ENCODE data around the gene LMBR1L. TPM values are rescaled to one million over a fixed set of nuclear protein-coding genes. Genes with fewer than 3 reads are reported as not detected.
A peak's percentile ranks its signal among the peaks of the same experiment; 100 is the strongest.

The LMBR1L gene, protein sequence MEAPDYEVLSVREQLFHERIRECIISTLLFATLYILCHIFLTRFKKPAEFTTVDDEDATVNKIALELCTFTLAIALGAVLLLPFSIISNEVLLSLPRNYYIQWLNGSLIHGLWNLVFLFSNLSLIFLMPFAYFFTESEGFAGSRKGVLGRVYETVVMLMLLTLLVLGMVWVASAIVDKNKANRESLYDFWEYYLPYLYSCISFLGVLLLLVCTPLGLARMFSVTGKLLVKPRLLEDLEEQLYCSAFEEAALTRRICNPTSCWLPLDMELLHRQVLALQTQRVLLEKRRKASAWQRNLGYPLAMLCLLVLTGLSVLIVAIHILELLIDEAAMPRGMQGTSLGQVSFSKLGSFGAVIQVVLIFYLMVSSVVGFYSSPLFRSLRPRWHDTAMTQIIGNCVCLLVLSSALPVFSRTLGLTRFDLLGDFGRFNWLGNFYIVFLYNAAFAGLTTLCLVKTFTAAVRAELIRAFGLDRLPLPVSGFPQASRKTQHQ
- total RNA-seq (2016; rRNA removed; fragmentation: Illumina TruSeq; extraction: Trizol) (7.3 and 12.2 TPM in 2 replicates), polyA plus RNA-seq (2011; rRNA removed) (65.9 and 79.6 TPM in 2 replicates), polyA minus RNA-seq (2011; rRNA and poly(A)+ RNA removed; ENCODE audit: low replicate concordance) (29.1 and 80.1 TPM in 2 replicates), Bru-seq, nascent RNA (percentile 57 among the genes with signal in this experiment), BruChase-seq, experiment 1, labeled RNA remaining after a 6-hour chase (percentile 66 among the genes with signal in this experiment), BruChase-seq, experiment 2, labeled RNA remaining after a 2-hour chase (percentile 67 among the genes with signal in this experiment)
- total RNA-seq (2016; cell fraction: cytosol; rRNA removed; fragmentation: Illumina TruSeq; extraction: Trizol; ENCODE audit: low read depth), result 9.1 and 9.7 TPM in 2 replicates
- total RNA-seq (2016; cell fraction: insoluble cytoplasmic fraction; rRNA removed; fragmentation: Illumina TruSeq; extraction: Trizol), result 5.5 and 14.0 TPM in 2 replicates
- total RNA-seq (2016; cell fraction: membrane; rRNA removed; fragmentation: Illumina TruSeq; extraction: Trizol), result 8.8 and 9.7 TPM in 2 replicates
- 21.8 and 27.5 TPM in 2 replicates for total RNA-seq (2016; cell fraction: nucleus; rRNA removed; fragmentation: Illumina TruSeq; extraction: Trizol)
- 25.4 and 26.4 TPM in 2 replicates for polyA plus RNA-seq (2011; cell fraction: cytosol; rRNA removed)
- polyA plus RNA-seq (2011; cell fraction: nucleus; rRNA removed), result 362 and 407 TPM in 2 replicates
- polyA plus RNA-seq (2012), result 51.5 and 57.5 TPM in 2 replicates
- polyA plus RNA-seq (2016; cell fraction: cytosol; fragmentation: Illumina TruSeq; extraction: Trizol; ENCODE audit: low read depth), result 2.1 and 2.4 TPM in 2 replicates
- 4.7 TPM in 2 replicates for polyA plus RNA-seq (2016; cell fraction: insoluble cytoplasmic fraction; fragmentation: Illumina TruSeq; extraction: Trizol; ENCODE audit: low read depth)
- polyA plus RNA-seq (2016; cell fraction: membrane; fragmentation: Illumina TruSeq; extraction: Trizol; ENCODE audit: low read depth), result 5.1 and 8.4 TPM in 2 replicates
- polyA plus RNA-seq (2016; cell fraction: nucleus; fragmentation: Illumina TruSeq; extraction: Trizol; ENCODE audit: insufficient read depth, low read depth), result 41.9 and 51.4 TPM in 2 replicates
- 14.6 and 15.4 TPM in 2 replicates for polyA minus RNA-seq (2011; cell fraction: cytosol; rRNA and poly(A)+ RNA removed)
- 87.2 and 109 TPM in 2 replicates for polyA minus RNA-seq (2011; cell fraction: nucleus; rRNA and poly(A)+ RNA removed)
- long read RNA-seq, experiment 1, partial matches to known transcripts, result 0 of 4 reads
- long read RNA-seq, experiment 1, other reads (novel, unspliced or antisense), result 3 of 4 reads
- long read RNA-seq, experiment 2, transcript LMBR1L-201 (17 exons, 2,934 nt), result major isoform, 6 of 27 reads
- long read RNA-seq, experiment 2, partial matches to known transcripts, result 6 of 27 reads
- long read RNA-seq, experiment 2, other reads (novel, unspliced or antisense), result 13 of 27 reads

DNA sequence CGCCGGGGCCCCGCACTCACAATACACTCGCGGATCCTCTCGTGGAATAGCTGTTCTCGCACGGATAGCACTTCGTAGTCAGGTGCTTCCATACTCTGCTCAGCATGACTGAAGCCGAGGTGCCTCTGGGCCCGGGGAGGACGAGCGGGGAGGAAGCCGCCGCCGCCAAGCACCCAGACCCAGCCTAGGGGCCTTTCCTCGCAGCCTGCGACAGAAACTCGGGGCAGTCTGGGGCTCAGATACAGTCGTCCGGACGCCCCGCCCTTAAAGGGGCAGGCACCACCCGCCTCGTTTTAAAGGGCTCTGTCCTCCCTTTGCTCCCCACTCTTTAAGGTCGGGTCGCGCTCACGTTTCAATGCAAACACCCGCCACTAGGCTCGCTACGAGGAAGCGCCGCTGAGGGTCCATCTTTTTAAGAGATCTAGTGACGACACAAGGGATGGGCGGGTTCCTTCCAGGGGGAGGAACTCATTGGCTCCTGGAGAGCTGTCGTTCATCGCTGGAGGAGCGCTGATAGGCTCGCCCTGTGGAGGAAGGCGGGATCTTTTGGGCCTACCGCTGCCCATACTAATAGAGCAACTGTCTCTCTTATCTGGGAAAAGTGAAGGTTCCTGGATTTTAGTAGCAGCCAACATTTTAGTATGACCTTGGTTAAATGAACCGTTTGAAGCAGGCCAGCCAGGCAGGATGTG, at the start of gene LMBR1L:
Gene LMBR1L, minus strand, starts transcription at position 384 of the 692 bp plus-strand sequence. Its CDS starts 292 bp downstream, at position 92.
- H3K9me3 ChIP-seq (ENCODE audit: low read length), result no peaks in the 10 kb centered on the region
- peak within 1 kb of the TSS; percentile 75 to 95 (median 87) for H3K4me3 ChIP-seq (replicated peaks in 1 of 3; ENCODE audit: insufficient read depth in 1 of 3, low read depth in 2 of 3, low read length in 3 of 3)
- no TSS peak for BruUV-seq (replicated peaks)
- 3% methylated on average over 17 of the region's 43 CpGs for WGBS (ENCODE audit: low lambda C conversion rate)
- FAIRE-seq (peak; percentile 99), DNase-seq (ENCODE audit: low spot score) (peak; percentile 97), ATAC-seq (peak; percentile 98)
- in situ Hi-C loops (cut with HindIII; ENCODE audit: extremely low pct_ligation_motif_present, low pct_unique_long_range_greater_than_20kb), result no loop called here
- H2AFZ ChIP-seq (ENCODE audit: low read length), result peak within 1 kb of the TSS; percentile 87
- ChIA-PET CTCF (ENCODE audit: low intra/inter-chr PET ratio, low total read pairs) (interaction anchor here (1.0 to 1.3 kb wide), 2 partner anchors 11 to 23 kb away, joined by 3 read pairs; no protein-coding TSS in a partner anchor), POLR2A (interaction anchor here (0.8 to 3.8 kb wide), 10 partner anchors 9 to 124 kb away, joined by 3 to 57 read pairs (median 4); partner anchors contain the start of genes DHH, RHEBL1 and TUBA1B)
- H3K27me3 ChIP-seq (ENCODE audit: control insufficient read depth in 1 of 2, insufficient read depth in 2 of 2, low read length in 2 of 2), result no peaks in the 10 kb centered on the region; a peak in 1 of 5 replicates
- peak within 1 kb of the TSS; percentile 75 for H3K9ac ChIP-seq (ENCODE audit: insufficient read depth, low read depth, low read length)
- intact Hi-C loops (cut with micrococcal nuclease; ENCODE audit: unreplicated experiment), result no loop called here
- peak within 1 kb of the TSS; percentile 91 for H3K4me2 ChIP-seq (ENCODE audit: low read depth, low read length)
- H3K79me2 ChIP-seq (ENCODE audit: insufficient read depth, low read length), result peaks cover 15% of the 10 kb centered on the region
- H3K4me1 ChIP-seq (ENCODE audit: insufficient read depth, low read length), result peaks cover 21% of the 10 kb centered on the region
- 0 out of 2 replicates have a peak, but pooled peaks cover 9% of the 10 kb centered on the region for H4K20me1 ChIP-seq (ENCODE audit: insufficient read depth, low read length)
- peaks cover under 1 to 6% of the 10 kb centered on the region in 2 experiments; a peak in 2 of 5 replicates for H3K36me3 ChIP-seq (replicated peaks in 1 of 2; ENCODE audit: control insufficient read depth in 1 of 2, insufficient read depth in 2 of 2, low read length in 2 of 2)
- peak within 1 kb of the TSS; percentile 58 for H3K27ac ChIP-seq (ENCODE audit: extremely low read length, insufficient read depth, low read length)
- TF ChIP-seq GABPB1 (CRISPR knock-in tag; IDR thresholded peaks at IDR 0.05), result peak; percentile 61
- peak; percentile 20; the same call in 1 of the 2 replicates for TF ChIP-seq ZNF614 (CRISPR knock-in tag; IDR thresholded peaks at IDR 0.05; ENCODE audit: borderline replicate concordance)
- TF ChIP-seq, protein P1, sequence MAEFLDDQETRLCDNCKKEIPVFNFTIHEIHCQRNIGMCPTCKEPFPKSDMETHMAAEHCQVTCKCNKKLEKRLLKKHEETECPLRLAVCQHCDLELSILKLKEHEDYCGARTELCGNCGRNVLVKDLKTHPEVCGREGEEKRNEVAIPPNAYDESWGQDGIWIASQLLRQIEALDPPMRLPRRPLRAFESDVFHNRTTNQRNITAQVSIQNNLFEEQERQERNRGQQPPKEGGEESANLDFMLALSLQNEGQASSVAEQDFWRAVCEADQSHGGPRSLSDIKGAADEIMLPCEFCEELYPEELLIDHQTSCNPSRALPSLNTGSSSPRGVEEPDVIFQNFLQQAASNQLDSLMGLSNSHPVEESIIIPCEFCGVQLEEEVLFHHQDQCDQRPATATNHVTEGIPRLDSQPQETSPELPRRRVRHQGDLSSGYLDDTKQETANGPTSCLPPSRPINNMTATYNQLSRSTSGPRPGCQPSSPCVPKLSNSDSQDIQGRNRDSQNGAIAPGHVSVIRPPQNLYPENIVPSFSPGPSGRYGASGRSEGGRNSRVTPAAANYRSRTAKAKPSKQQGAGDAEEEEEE (CRISPR knock-in tag; IDR thresholded peaks at IDR 0.05; ENCODE audit: borderline replicate concordance), result no peak
- TF ChIP-seq ZNF17 (CRISPR knock-in tag; IDR thresholded peaks at IDR 0.05), result no peak
- TF ChIP-seq, protein P2, sequence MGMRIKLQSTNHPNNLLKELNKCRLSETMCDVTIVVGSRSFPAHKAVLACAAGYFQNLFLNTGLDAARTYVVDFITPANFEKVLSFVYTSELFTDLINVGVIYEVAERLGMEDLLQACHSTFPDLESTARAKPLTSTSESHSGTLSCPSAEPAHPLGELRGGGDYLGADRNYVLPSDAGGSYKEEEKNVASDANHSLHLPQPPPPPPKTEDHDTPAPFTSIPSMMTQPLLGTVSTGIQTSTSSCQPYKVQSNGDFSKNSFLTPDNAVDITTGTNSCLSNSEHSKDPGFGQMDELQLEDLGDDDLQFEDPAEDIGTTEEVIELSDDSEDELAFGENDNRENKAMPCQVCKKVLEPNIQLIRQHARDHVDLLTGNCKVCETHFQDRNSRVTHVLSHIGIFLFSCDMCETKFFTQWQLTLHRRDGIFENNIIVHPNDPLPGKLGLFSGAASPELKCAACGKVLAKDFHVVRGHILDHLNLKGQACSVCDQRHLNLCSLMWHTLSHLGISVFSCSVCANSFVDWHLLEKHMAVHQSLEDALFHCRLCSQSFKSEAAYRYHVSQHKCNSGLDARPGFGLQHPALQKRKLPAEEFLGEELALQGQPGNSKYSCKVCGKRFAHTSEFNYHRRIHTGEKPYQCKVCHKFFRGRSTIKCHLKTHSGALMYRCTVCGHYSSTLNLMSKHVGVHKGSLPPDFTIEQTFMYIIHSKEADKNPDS (CRISPR knock-in tag; IDR thresholded peaks at IDR 0.05), result no peak
- no peak for TF ChIP-seq NR2F6 (IDR thresholded peaks at IDR 0.05)
- TF ChIP-seq NR2F6 (CRISPR knock-in tag; IDR thresholded peaks at IDR 0.05), result no peak
- TF ChIP-seq ZNF180 (CRISPR knock-in tag; IDR thresholded peaks at IDR 0.05; ENCODE audit: borderline replicate concordance, low read depth), result no peak
- TF ChIP-seq ZNF343 (CRISPR knock-in tag; IDR thresholded peaks at IDR 0.05), result no peak
- TF ChIP-seq ZFY (CRISPR knock-in tag; IDR thresholded peaks at IDR 0.05), result peak; percentile 72
- no peak for TF ChIP-seq MBD4 (IDR thresholded peaks at IDR 0.05; ENCODE audit: borderline replicate concordance, low read length)
- TF ChIP-seq ZNF883 (CRISPR knock-in tag; IDR thresholded peaks at IDR 0.05; ENCODE audit: not compliant biosample characterization), result peak; percentile 78
- TF ChIP-seq ZBTB42 (CRISPR knock-in tag; IDR thresholded peaks at IDR 0.05), result no peak
